ENCODE data around the gene UBE4B. TPM values are rescaled to one million over a fixed set of nuclear protein-coding genes. Genes with fewer than 3 reads are reported as not detected.
A peak's percentile ranks its signal among the peaks of the same experiment; 100 is the strongest.
"Not testable (repeated sequence)": the region's sequence is repeated elsewhere in the genome, so short reads cannot be mapped to it uniquely, and the experiment has no call there.

The UBE4B gene
- total RNA-seq, 1 donor from 2014 or later, result 63.7 TPM

DNA sequence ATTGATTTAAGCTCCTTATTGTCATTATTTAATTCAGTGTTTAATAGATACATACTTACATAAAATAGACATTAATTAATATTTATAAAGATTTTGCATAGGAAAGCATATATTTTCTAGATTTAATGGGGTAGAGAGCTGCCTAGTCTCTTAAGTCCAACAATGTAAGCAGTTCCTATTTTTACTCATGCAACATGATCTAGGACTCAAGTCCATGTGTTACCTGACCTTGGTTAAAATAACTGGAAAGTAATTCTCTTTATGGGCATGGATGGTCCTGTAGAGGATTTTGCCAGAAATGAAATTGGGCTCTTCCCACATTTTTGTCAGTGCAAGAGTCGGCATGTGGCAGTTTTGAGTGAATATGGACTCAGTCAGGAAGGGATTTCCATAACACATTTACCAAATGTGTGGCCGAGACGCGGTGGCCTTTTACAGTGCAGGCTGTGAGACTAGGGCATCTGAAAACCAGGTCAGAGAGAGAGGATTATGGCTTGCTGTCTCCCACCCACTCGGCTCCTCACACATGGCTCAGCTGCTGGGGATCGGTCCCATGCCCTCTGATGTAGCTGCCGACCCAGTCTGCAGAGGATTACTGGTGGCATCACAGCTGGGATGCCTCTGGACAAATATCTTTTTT is 171.4 kb downstream of the UBE4B start:
- Mint-ChIP-seq H3K4me3 (no peak overlapping the region), H3K9me3 (no peaks in the 10 kb centered on the region), H3K27me3 (ENCODE audit: low read depth) (no peaks in the 10 kb centered on the region), H3K4me1 (peaks cover under 1% of the 10 kb centered on the region), H3K27ac (no peak overlapping the region), H3K36me3 (no peaks in the 10 kb centered on the region)
- TF ChIP-seq, protein P1, sequence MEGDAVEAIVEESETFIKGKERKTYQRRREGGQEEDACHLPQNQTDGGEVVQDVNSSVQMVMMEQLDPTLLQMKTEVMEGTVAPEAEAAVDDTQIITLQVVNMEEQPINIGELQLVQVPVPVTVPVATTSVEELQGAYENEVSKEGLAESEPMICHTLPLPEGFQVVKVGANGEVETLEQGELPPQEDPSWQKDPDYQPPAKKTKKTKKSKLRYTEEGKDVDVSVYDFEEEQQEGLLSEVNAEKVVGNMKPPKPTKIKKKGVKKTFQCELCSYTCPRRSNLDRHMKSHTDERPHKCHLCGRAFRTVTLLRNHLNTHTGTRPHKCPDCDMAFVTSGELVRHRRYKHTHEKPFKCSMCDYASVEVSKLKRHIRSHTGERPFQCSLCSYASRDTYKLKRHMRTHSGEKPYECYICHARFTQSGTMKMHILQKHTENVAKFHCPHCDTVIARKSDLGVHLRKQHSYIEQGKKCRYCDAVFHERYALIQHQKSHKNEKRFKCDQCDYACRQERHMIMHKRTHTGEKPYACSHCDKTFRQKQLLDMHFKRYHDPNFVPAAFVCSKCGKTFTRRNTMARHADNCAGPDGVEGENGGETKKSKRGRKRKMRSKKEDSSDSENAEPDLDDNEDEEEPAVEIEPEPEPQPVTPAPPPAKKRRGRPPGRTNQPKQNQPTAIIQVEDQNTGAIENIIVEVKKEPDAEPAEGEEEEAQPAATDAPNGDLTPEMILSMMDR (IDR thresholded peaks at IDR 0.05; ENCODE audit: unreplicated experiment), result no peak
- DNase-seq (ENCODE audit: low spot score in 2 of 2, unreplicated experiment in 2 of 2), result no peak

DNA sequence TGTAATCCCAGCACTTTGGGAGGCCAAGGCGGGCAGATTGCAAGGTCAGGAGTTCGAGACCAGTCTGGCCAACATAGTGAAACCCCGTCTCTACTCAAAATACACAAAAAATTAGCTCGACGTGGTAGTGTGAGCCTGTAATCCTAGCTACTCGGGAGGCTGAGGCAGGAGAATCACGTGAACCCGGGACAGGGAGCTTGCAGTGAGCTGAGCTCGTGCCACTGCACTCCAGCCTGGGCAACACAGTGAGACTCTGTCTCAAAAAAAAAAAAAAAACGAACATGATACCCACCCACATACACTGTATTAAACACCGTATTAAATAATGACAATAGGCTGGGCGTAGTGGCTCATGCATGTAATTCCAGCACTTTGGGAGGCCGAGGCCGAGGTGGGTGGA is 172.4 kb downstream of the UBE4B start:
- H3K27ac Mint-ChIP-seq; H3K9me3 Mint-ChIP-seq; H3K4me1 Mint-ChIP-seq; H3K36me3 Mint-ChIP-seq; H3K27me3 Mint-ChIP-seq (ENCODE audit: low read depth); H3K4me3 Mint-ChIP-seq; DNase-seq (ENCODE audit: low spot score in 2 of 2, unreplicated experiment in 2 of 2): not testable (repeated sequence)

DNA sequence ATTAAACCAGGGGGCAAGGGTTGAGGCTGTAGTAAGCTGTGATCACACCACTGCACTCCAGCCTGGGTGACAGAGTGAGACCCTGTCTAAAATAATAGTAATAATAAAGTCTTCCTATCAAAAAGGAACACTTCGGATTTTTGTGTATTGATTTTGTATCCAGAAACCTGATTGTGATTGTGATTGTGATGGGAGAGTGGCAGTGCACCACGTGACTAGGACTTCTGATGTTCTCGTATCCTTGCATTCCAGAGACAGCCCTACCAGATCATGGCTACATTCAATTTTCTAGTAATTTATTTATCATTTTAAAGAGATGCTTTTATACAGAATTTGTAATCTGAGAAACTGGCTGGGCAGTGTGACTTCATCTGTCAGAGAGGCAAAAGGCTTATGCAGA is 175.1 kb downstream of the UBE4B start:
- H3K27me3 Mint-ChIP-seq (ENCODE audit: low read depth), result no peaks in the 10 kb centered on the region
- no peaks in the 10 kb centered on the region for H3K9me3 Mint-ChIP-seq
- H3K27ac Mint-ChIP-seq, result no peak overlapping the region
- DNase-seq (ENCODE audit: low spot score in 2 of 2, unreplicated experiment in 2 of 2), result no peak
- TF ChIP-seq, protein P1 (IDR thresholded peaks at IDR 0.05; ENCODE audit: unreplicated experiment), result no peak
- H3K4me1 Mint-ChIP-seq, result peaks cover 19% of the 10 kb centered on the region
- no peak overlapping the region for H3K4me3 Mint-ChIP-seq
- H3K36me3 Mint-ChIP-seq, result no peaks in the 10 kb centered on the region

DNA sequence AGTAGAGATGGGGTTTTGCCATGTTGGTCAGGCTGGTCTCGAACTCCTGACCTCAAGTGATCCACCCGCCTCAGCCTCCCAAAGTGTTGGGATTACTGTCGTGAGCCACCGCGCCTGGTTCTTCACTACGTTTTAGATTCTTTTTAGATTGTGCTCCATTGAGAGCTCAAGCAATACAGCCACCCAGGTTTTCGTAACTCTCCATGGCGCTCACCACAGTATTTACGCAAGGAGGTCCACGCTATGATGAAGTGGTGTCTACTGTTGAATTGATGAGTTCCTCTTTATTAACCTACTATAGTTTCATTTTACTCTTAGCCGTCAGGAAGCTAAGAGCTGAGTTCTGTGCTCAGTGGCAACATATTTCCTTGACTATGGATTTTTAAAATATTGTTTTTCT is 175.8 kb downstream of the UBE4B start:
- no peak for DNase-seq (ENCODE audit: low spot score in 2 of 2, unreplicated experiment in 2 of 2)
- TF ChIP-seq, protein P1 (IDR thresholded peaks at IDR 0.05; ENCODE audit: unreplicated experiment), result no peak
- no peaks in the 10 kb centered on the region for H3K27me3 Mint-ChIP-seq (ENCODE audit: low read depth)
- no peak overlapping the region for H3K27ac Mint-ChIP-seq
- no peak overlapping the region for H3K4me3 Mint-ChIP-seq
- peaks cover 24% of the 10 kb centered on the region for H3K4me1 Mint-ChIP-seq
- H3K36me3 Mint-ChIP-seq, result no peaks in the 10 kb centered on the region
- no peaks in the 10 kb centered on the region for H3K9me3 Mint-ChIP-seq

DNA sequence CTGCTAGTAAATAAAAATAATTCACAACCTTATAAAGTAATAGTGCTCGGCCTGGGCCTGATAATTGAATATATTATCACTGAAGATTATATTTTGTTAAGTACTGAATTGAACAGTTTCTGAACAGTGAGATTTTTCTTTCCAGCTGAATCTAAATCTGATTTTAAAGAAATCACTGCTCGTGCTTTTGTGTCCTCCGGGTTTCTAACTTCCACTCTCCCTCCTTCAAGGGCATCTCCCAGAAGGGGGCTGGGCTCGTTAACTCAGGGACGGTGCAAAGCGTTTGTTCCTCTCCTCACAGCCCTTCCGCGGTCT is 176.8 kb downstream of the UBE4B start:
- Mint-ChIP-seq H3K4me1 (peaks cover 29% of the 10 kb centered on the region), H3K36me3 (no peaks in the 10 kb centered on the region), H3K9me3 (no peaks in the 10 kb centered on the region), H3K27me3 (ENCODE audit: low read depth) (no peaks in the 10 kb centered on the region), H3K27ac (peak overlapping the region; percentile 98), H3K4me3 (peak overlapping the region; percentile 96)
- TF ChIP-seq, protein P1 (IDR thresholded peaks at IDR 0.05; ENCODE audit: unreplicated experiment), result no peak
- no peak for DNase-seq (ENCODE audit: low spot score in 2 of 2, unreplicated experiment in 2 of 2)

DNA sequence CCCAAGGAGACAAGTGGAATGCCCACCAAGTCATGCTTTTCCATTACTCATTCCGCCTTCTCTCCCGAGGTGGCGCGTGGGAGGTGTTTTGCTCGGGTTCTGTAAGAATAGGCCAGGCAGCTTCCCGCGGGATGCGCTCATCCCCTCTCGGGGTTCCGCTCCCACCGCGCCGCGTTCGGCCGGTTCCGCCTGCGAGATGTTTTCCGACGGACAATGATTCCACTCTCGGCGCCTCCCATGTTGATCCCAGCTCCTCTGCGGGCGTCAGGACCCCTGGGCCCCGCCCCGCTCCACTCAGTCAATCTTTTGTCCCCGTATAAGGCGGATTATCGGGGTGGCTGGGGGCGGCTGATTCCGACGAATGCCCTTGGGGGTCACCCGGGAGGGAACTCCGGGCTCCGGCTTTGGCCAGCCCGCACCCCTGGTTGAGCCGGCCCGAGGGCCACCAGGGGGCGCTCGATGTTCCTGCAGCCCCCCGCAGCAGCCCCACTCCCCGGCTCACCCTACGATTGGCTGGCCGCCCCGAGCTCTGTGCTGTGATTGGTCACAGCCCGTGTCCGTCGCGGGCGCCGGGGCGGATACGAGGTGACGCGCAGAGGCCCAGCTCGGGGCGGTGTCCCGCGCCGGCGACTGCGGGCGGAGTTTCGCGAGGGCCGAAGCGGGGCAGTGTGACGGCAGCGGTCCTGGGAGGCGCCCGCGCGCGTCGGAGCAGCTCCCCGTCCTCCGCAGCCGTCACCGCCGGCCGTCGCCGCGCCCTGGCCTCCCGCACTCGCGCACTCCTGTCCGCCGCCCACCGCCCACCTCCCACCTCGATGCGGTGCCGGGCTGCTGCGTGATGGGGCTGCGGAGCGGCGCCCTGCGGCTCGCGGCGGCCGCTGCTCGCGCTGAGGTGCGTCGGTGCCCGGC is 177.4 kb downstream of the UBE4B start, which contains the start of gene KIF1B:
Gene KIF1B, plus strand, starts transcription at position 666 of the 906 bp plus-strand sequence. CDS start 21,759 bp downstream, outside the sequence.
- peaks cover 29% of the 10 kb centered on the region for H3K4me1 Mint-ChIP-seq
- TF ChIP-seq, protein P1 (IDR thresholded peaks at IDR 0.05; ENCODE audit: unreplicated experiment), result peak; percentile 99
- peak within 1 kb of the TSS; percentile 98 for H3K27ac Mint-ChIP-seq
- peak within 1 kb of the TSS; percentile 96 for H3K4me3 Mint-ChIP-seq
- H3K27me3 Mint-ChIP-seq (ENCODE audit: low read depth), result no peaks in the 10 kb centered on the region
- no peaks in the 10 kb centered on the region for H3K36me3 Mint-ChIP-seq
- peak; percentile 98 to 100 for DNase-seq (ENCODE audit: low spot score in 2 of 2, unreplicated experiment in 2 of 2)
- no peaks in the 10 kb centered on the region for H3K9me3 Mint-ChIP-seq
